Glutamatergic neuron (in vitro differentiated cells): ENCODE results near the gene DPCD. TPM values are rescaled to one million over a fixed set of nuclear protein-coding genes. Genes with fewer than 3 reads are reported as not detected.
"Not testable (repeated sequence)": the region's sequence is repeated elsewhere in the genome, so short reads cannot be mapped to it uniquely, and the experiment has no call there.

Experiments
- DNase-seq: peaks from one replicate; pipeline ENCODE4 v3.0.0; 2022
- H3K27ac Mint-ChIP-seq: one replicate; pipeline ENCODE4 v1.8.0; 2020; ENCODE audit warnings: mild to moderate bottlenecking, mixed read lengths, inconsistent platforms; ENCODE audit not compliant: unreplicated experiment
- H3K27me3 Mint-ChIP-seq: one replicate; pipeline ENCODE4 v1.8.0; 2020; ENCODE audit warnings: mild to moderate bottlenecking, moderate library complexity, mixed read lengths, inconsistent platforms; ENCODE audit not compliant: unreplicated experiment
- H3K36me3 Mint-ChIP-seq: one replicate; pipeline ENCODE4 v1.8.0; 2020; ENCODE audit warnings: mild to moderate bottlenecking, mixed read lengths, inconsistent platforms; ENCODE audit not compliant: unreplicated experiment
- H3K4me1 Mint-ChIP-seq: one replicate; pipeline ENCODE4 v1.8.0; 2020; ENCODE audit warnings: mild to moderate bottlenecking, low read depth, mixed read lengths, inconsistent platforms; ENCODE audit not compliant: unreplicated experiment
- H3K4me3 Mint-ChIP-seq: one replicate; pipeline ENCODE4 v1.8.0; 2020; ENCODE audit warnings: mild to moderate bottlenecking, mixed read lengths, inconsistent platforms; ENCODE audit not compliant: unreplicated experiment
- H3K9me3 Mint-ChIP-seq: one replicate; pipeline ENCODE4 v1.8.0; 2020; ENCODE audit warnings: mild to moderate bottlenecking, moderate library complexity, mixed read lengths, inconsistent platforms; ENCODE audit not compliant: unreplicated experiment
- total RNA-seq: library from RNA; stranded (reverse); fragmentation: NEBNext Ultra II Directional; extraction: Animal tissue kit (Norgen Biotek cat#: 25700); gene quantifications from one replicate; pipeline ENCODE4 v1.2.1, GENCODE V29; 2021; ENCODE audit not compliant: unreplicated experiment
- TF ChIP-seq, protein P1 (sequence below): fragments of 200-600 bp; sonication (generic); IDR thresholded peaks from one replicate; pipeline ENCODE4 v1.5.0; 2021; ENCODE audit not compliant: partially characterized antibody, unreplicated experiment

Gene DPCD
- total RNA-seq, 1 donor from 2014 or later = 10.1 TPM

DNA sequence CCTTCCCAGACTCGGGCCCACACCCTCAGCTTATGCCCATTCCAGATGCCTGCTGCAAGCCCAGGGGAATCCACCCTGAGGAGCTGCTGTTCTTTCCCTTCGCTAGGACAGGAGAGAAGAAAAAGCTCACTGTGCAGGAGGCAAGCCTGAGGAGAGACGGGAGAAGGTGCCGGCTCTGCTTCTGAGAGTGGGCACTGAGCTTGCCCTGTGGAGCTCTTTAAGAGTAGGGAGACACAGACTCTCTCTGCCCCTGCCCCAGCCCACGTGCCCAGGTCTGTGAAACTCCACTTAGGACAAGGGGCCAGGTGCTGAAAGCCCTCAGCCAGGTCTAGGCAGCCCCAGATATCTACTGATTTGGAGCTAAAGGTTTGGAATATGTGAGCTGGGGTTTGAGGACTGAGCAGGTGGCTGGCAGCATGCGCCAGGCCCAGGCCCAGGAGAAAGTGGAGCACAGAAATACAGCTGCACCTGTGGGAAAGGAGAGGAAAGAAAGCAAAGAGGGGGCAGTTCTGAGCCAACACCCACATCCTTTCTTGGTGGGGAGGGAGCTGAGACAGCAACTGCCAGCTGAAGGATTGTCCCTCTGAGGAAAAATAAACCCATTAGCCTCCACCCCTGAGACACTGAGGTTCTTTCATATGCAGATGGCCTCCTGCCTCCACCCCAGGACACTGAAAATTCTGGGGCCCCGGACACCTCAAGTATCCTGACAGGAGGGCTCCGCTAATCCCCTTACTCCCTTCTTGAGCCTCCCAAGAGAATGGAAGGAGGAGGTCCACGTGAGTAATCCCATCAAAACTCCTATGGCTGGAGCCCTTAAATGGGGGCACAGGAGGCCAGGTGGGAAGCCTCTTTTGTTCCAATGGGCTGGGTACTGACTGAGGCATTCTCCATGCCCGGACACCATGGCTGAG, 7.4 kb upstream of the DPCD start:
- DNase-seq = no peak

DNA sequence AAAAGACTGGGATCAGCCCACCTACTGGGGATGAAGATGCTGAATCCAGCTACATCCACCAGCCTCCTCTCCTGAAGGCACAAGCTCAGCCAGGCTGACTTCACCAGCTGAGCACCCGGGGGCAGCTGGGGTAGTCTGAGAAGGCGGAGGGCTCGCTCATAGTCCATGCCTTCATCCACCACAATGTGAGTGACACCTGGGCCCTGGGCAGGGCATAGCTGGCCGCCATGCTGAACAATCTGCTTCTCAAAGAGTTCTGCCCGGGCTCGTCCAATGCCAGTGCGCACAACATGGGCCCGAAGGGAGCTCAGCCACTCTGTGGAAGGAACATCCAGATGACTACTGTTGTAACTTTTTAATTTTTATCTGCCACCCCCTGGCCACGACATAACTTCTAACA, 2.3 kb upstream of the DPCD start:
- Mint-ChIP-seq H3K9me3 (peaks cover 4% of the 10 kb centered on the region), H3K27me3 (peaks cover 2% of the 10 kb centered on the region), H3K36me3 (no peaks in the 10 kb centered on the region), H3K4me1 (peaks cover under 1% of the 10 kb centered on the region), H3K4me3 (no peak overlapping the region), H3K27ac (no peak overlapping the region)
- TF ChIP-seq, protein P1, sequence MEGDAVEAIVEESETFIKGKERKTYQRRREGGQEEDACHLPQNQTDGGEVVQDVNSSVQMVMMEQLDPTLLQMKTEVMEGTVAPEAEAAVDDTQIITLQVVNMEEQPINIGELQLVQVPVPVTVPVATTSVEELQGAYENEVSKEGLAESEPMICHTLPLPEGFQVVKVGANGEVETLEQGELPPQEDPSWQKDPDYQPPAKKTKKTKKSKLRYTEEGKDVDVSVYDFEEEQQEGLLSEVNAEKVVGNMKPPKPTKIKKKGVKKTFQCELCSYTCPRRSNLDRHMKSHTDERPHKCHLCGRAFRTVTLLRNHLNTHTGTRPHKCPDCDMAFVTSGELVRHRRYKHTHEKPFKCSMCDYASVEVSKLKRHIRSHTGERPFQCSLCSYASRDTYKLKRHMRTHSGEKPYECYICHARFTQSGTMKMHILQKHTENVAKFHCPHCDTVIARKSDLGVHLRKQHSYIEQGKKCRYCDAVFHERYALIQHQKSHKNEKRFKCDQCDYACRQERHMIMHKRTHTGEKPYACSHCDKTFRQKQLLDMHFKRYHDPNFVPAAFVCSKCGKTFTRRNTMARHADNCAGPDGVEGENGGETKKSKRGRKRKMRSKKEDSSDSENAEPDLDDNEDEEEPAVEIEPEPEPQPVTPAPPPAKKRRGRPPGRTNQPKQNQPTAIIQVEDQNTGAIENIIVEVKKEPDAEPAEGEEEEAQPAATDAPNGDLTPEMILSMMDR = no peak
- DNase-seq = no peak

More for the DNA sequence above, 7.4 kb upstream of the DPCD start:
- TF ChIP-seq, protein P1 = no peak
- Mint-ChIP-seq H3K9me3 (peaks cover 2% of the 10 kb centered on the region), H3K36me3 (no peaks in the 10 kb centered on the region), H3K4me1 (peaks cover 5% of the 10 kb centered on the region), H3K4me3 (no peak overlapping the region), H3K27me3 (peaks cover 2% of the 10 kb centered on the region), H3K27ac (no peak overlapping the region)

DNA sequence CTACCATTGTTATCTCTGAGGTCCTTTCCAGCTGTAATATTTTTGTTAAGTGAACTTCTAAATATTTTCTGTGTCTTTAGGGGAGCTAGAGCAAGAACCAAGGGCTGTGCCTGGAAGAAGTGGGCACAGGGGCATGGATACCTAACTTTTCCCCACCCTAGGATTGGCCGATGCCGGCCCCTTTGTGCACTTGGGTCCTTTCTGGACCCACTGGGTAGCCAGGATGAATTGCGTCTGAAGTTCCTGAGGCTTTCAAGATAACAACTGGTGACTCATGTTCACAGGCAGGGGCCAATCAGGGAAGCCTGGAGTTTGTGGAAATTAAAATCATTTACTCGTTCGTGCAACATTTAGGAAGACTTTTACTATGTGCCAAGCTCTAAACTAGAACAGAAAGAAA, 758 bp downstream of the DPCD start:
- peak overlapping the region; percentile 94 for H3K4me3 Mint-ChIP-seq
- DNase-seq = no peak
- peaks cover 2% of the 10 kb centered on the region for H3K27me3 Mint-ChIP-seq
- H3K36me3 Mint-ChIP-seq = no peaks in the 10 kb centered on the region
- H3K9me3 Mint-ChIP-seq = peaks cover 2% of the 10 kb centered on the region
- no peak overlapping the region for H3K27ac Mint-ChIP-seq
- H3K4me1 Mint-ChIP-seq = no peaks in the 10 kb centered on the region
- TF ChIP-seq, protein P1 = no peak

DNA sequence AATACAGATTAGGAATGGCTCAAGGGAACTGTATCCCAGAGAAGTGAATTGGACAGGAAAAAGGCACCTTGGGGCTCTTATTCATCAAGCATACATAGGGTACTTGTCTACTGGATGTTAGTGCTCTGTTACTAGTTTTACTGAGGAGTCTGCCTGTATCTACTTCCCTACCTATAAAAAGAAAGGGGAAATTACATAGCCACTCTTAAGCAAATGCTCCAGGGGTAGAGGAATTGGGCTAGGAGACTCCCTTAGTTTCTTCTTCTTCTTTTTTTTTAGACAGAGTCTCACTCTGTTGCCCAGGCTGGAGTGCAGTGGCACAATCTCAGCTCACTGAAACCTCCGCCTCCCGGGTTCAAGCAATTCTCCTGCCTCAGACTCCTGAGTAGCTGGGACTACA, 5.2 kb downstream of the DPCD start:
- peaks cover 10% of the 10 kb centered on the region for H3K4me1 Mint-ChIP-seq
- H3K36me3 Mint-ChIP-seq, DNase-seq, H3K27me3 Mint-ChIP-seq, H3K9me3 Mint-ChIP-seq, H3K4me3 Mint-ChIP-seq, H3K27ac Mint-ChIP-seq: not testable (repeated sequence)

GRCh38 chr10:101595591-101596433, 7.7 kb downstream of the DPCD start:
- Mint-ChIP-seq H3K9me3 (peaks cover 2% of the 10 kb centered on the region), H3K4me3 (no peak overlapping the region), H3K36me3 (no peaks in the 10 kb centered on the region), H3K27me3 (peaks cover 2% of the 10 kb centered on the region), H3K4me1 (peaks cover 14% of the 10 kb centered on the region), H3K27ac (no peak overlapping the region)
- TF ChIP-seq, protein P1 = no peak
- no peak for DNase-seq
